A172 (cell line): ENCODE results near the gene MRPL53. TPM values are rescaled to one million over a fixed set of nuclear protein-coding genes. Genes with fewer than 3 reads are reported as not detected.

Experiments
- DNase-seq: peaks from one replicate; pipeline ENCODE4 v3.0.0-alpha.2; 2015; ENCODE audit warnings: low spot score
- total RNA-seq: library from RNA; depleted of rRNA; stranded (reverse); fragments of >200 nt; shearing (Covaris generic); gene quantifications from 2 replicates; pipeline ENCODE4 v1.2.3, GENCODE V29; 2014; rRNA removed

Gene MRPL53
- total RNA-seq, result 30.2 and 39.1 TPM in 2 replicates

GRCh38 chr2:74472086-74472944, at the start of gene MRPL53:
Gene MRPL53 (minus strand): TSS chr2:74472680. CDS start chr2:74472660, 20 bp downstream.
- peak; percentile 79 for DNase-seq

DNA sequence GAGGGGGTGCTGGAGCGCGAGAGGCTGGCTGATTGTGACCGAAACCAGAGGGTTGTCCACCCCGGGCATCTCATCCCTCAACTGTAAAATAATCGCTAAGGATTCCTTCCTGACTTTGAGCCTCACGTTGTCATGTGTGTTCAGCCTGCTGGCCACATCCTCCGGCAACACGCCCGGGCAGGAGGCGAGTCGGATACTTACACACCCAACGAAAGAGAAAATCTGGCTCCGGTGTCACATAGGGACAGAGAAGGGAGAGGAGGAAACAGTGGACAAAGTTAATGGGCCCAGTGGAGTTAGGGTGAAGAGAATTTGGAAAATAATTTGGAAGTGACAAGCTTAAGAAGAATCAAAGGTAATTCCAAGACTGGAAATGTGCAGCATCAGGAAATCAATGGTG, 44.2 kb upstream of the MRPL53 start:
- DNase-seq, result no peak

DNA sequence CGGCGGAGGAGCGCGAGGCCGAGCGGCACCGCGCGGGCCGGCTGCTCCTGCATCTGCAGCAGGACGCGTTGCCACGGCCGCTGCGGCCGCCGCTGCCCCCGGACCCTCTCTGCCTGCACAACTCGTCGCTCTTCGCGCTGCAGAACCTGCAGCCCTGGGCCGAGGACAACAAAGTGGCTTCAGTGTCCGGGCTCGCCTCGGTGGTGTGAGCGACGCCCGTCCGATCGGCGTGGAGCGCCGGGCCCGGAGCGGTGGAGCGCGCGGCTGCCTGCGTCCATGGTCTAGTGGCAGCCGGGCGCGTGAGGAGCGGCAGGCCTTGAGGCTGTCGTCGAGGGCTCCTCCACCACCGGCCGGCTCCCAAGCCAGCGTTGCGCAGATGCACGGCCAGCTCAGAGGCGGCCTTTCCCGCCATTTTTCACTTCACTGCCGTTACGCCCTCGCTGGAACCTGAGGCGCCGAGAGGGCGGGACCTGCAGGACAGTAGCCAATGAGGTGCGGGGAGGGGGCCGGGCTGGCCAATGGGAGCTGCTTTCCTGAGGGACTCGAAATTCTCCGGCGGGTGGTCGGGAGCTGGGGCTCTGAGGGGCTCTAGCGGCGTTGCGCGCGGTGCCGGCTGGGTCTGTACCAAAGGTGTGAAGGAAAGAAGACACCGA, 43.6 kb upstream of the MRPL53 start:
- no peak for DNase-seq

DNA sequence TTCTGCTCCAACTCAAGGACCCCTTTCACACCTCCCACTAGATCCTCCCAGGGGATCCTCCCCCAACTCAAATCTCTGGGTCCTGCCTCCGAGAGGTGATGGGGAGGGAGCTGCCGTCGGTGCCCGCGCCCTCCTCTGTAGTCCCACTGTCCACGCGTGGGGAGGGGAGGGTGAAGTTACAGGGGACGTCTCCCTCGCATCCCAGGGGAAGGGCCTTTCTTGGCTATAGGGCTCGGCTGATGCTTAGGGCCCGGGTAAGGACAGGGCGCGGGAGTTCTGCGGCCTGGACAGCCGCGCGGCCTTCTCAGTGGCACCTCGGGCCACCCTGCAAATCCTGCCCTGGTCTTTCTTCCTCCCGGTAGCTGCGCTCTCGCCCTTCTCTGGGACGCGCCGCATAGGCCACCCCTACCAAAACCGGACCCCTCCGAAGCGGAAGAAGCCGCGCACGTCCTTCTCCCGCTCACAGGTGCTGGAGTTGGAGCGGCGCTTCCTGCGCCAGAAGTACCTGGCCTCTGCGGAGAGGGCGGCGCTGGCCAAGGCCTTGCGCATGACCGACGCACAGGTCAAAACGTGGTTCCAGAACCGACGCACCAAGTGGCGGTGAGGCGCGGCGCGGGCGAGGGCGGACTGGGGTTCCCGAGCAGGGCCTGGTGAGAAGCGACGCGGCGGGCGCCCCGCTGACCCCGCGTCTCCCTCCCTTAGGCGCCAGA, 42.9 kb upstream of the MRPL53 start:
- DNase-seq, result no peak

- no peak for DNase-seq
Observed at GRCh38 chr2:74514368-74515270, 42.1 kb upstream of the MRPL53 start, which contains the start of gene TLX2. Gene TLX2 (plus strand): TSS chr2:74514450. CDS start chr2:74514807, 357 bp downstream.

DNA sequence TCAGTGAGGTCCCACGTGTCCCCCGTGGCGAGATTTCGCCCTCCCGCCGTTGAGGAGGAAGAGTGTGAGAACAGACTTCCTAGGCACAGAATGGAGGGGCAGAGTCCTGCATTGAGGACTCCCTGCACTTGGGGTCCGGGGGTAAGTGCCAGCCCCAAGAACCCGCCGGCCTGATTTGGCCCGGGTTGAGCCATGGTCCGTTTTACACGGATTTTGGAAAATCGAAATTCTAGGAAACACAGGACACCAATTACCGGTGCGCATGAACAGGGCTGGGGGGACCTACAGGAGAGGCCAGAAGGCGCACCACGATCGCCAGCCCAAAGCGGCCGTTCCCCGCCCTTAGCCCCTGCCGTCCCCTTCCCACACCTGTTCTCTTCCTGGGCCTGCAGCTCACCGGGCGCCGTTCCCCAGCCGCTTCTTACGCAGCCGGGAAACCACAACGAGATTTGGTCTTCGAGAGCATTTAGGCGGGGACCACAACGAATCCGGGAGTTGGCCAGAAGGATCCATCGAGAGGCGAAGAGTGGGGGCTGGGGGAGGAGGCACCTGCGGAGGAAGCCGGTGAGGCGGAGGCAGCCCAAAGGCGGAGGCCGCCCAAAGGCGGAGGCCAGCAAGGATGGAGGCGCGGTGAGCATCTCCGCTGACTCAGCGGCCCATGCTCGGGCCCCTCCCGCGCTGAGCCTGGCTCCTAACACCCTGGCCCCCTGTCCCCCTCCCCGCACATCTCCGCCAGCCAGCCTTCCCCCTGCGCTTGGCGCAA, 41.3 kb upstream of the MRPL53 start:
- no peak for DNase-seq

DNA sequence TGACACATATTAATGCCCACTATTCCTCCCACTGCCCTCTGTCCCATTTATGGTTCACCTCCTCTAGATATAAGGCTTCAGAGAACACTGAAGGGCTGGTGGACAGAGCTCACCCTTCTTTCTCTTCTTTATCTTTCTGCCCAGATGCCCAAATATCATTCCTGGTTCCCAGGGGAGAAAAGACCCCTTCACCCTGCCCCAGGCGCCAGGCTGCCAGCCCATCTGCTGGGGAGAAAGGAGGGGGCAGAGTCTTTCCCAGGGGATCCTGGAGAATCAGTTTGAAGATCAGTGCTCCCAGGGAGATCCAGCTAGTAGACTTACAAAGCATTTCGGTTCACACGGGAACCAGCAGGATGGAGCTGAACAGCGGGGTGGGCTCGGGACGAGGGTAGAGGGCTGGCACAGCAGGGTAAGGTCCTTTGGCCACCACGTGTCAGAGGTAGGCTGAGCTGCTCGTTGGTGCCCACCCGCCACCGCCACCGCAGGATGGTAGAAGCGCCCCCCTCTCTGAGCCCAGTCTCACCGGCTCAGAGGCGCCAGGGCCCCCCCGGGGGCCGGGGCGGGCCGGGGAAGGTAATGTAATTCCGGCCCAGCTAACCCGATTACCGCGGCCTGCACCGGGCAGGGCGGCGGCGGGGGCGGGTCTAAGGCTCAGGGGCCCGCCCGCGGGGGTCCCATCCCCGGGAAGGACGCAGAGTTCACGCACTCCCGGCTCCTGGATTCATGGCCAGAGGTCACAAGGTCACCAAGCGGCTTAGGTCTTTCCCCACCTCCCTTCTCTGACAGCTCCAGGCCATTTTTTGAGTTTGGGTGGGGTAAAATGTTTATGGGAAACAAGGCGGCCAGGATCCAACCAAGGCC, 40.5 kb upstream of the MRPL53 start:
- DNase-seq, result no peak

GRCh38 chr2:74511104-74511989, 38.9 kb upstream of the MRPL53 start:
- DNase-seq, result no peak

- DNase-seq, result no peak
Observed at GRCh38 chr2:74510272-74510671, 37.8 kb upstream of the MRPL53 start.

DNA sequence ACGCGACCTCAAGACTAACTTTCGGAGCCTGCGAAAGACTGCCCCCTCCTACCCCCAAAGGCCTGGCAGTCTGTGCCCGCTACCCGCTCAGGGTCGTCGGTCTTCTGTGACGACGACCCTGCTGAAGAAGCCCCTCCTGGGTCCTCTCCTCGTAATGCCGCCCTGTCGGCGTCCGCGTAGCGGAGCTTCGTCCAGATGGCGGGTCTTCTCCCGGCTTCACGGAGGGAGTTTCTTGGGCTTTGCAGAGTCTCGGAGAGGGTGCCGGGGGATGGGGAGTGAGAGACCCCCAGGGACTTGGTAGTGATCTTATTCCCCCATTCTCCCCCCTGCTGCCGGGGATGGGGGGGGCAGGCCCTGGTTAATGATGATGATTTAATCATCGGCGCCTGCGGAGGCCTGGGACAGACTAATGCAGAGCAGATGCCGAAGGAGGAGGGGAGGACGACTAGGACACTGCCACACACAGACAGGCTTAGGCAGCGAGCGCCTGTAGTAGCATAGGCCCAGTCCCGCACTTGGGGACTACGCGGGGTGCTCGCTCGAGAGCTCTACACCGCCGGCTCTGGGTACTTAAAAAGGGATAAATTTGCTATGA, 35.5 kb upstream of the MRPL53 start:
- peak; percentile 44 for DNase-seq

DNA sequence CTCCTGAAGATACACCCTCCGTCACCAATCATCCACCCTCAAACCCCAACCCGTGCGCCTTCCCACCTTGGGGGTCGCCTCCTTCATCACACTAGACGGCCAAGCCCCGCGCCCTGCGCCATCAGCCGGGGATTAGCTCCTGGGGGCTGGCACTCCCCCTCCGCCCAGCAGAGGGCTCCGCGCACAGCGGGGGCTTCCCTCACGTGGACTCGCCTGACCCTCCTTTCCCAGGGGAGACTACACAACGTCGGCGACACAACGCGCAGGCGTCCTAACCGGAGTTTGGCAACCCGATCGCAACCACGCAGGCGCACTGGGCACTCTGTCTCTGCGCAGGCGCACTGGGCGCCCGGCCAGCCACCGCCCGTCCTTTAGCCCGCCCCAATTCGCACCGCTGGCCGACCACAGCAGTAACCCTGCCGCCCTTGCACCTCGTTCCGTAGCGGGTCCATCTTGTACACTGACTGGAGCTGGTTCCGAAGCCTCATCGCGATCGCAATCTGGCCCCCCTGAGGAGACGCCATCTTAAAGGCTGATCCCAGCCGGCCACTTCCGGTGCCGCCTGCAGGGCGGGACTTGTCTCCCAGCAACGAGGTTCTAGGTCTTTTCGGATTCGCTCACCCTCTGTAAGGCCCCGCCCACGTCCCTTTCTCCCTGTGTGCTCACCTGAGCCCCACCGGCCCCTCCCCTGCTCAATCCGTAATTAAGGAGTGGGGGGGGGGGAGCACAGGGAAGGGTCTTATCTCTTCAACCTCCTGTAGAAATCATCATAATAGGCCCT, 34.9 kb upstream of the MRPL53 start, which contains the start of gene PCGF1:
TSS of gene PCGF1 (minus strand) at position 551 of the 781 bp plus-strand sequence. CDS start at position 524, 27 bp downstream.
- peak; percentile 98 for DNase-seq

GRCh38 chr2:74505448-74506246, 33.2 kb upstream of the MRPL53 start:
- DNase-seq, result no peak

GRCh38 chr2:74504591-74504990, 32.1 kb upstream of the MRPL53 start:
- no peak for DNase-seq

DNA sequence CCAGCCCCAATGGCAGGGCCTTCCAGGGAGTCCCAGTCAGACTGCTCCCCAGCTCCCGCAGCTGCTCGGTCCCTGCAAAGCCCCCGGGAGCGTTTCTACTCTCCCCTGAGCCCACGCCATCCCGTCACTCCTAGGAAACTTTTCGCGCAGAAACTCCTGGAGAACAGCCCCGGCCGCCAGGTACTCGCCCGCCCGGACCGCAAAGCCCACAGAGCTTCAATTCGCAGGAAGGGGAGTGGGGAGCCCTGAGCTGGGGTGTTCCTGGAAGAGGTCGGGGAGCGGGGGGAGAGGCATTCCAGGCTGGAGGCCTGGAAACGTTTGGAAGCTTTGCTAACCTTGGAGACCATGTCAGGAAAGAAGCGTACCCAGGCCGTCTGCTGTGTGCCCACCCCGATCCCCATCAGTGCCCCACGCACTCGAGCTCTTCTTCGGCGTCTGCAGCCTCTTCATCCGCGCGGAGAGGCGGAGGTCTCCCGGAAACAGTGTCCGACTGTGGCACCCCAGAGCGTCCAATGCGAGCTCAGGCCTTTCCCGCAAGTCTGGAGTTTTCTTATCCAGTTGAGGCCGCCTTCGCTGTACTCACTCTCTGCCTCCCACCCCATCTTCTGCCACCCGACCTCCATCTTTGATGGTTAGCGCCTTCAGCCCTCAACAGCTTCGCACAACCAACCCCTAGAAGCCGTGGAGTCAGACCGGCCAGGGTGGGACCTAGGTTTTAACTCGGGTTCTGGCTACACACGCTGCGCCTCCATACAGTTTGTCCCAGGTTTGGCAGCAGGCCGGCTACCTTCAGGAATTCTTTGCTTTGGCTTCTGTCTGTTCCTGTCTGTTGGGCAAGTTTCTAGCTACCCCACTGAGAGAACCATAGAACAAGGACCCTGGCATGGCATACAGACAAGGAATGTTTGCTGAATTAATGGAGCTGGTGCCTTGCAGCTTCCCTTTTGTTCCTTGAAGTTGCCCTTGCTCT, 31.3 kb upstream of the MRPL53 start:
- DNase-seq, result no peak
